Gastrocnemius medialis (tissue), 4 donors: ENCODE data around the gene HOXB6. TPM values are rescaled to one million over a fixed set of nuclear protein-coding genes. Genes with fewer than 3 reads are reported as not detected.

Experiments
- ATAC-seq, 2 donors: fragments of 150-250 bp; one replicate each; pipeline ENCODE4 v1.9.1; 2016
- DNase-seq, 2 donors: peaks; one replicate each; pipeline ENCODE4 v3.0.0-alpha.2; 2019
- H3K27ac ChIP-seq, 4 donors: fragments of 200-600 bp; sonication (generic); 1 replicate in 1 of 4; 2 replicates in 3 of 4; pipeline ENCODE4 v1.5.1; 2016 to 2018; ENCODE audit warnings: mild to moderate bottlenecking in 2 of 4, moderate library complexity in 1 of 4
- H3K27me3 ChIP-seq, 3 donors: fragments of 200-600 bp; sonication (generic) in 2 of 3; 1 replicate in 1 of 3; 2 replicates in 2 of 3; pipeline versions ENCODE4 v1.5.1 to v1.6.0; 2016 to 2019; ENCODE audit warnings: mild to moderate bottlenecking in 1 of 3, moderate library complexity in 1 of 3
- H3K36me3 ChIP-seq, 2 donors: fragments of 200-600 bp; sonication (generic) in 1 of 2; one replicate each; pipeline ENCODE4 v1.5.1; 2017 to 2018
- H3K4me1 ChIP-seq, 2 donors: fragments of 200-600 bp; sonication (generic) in 1 of 2; one replicate each; pipeline ENCODE4 v1.5.1; 2016 to 2017; ENCODE audit warnings: mild to moderate bottlenecking in 2 of 2
- H3K4me3 ChIP-seq, 4 donors: fragments of 200-600 bp; sonication (generic) in 3 of 4; 1 replicate in 1 of 4; 2 replicates in 3 of 4; pipeline ENCODE4 v1.5.1; 2016 to 2019; ENCODE audit warnings: mild to moderate bottlenecking in 2 of 4
- H3K9me3 ChIP-seq, 3 donors: fragments of 200-600 bp; sonication (generic) in 2 of 3; 1 replicate in 1 of 3; 2 replicates in 2 of 3; pipeline ENCODE4 v1.5.1; 2016 to 2019
- CTCF ChIP-seq, 5 experiments: fragments of 450-650 bp in 3 of 5; fragments of 200-600 bp in 2 of 5; sonication (generic) in 2 of 5; IDR thresholded peaks in 4 of 5; conservative IDR thresholded peaks in 1 of 5; 1 replicate in 4 of 5; 2 replicates in 1 of 5; pipeline ENCODE4 v1.5.1; 2016 to 2019; ENCODE audit warnings: antibody characterized with exemption in 5 of 5, mild to moderate bottlenecking in 3 of 5, moderate library complexity in 3 of 5
- POLR2A ChIP-seq, 2 donors: fragments of 450-650 bp; IDR thresholded peaks; one replicate each; pipeline ENCODE4 v1.6.1; 2017; ENCODE audit warnings: antibody characterized with exemption in 2 of 2, mild to moderate bottlenecking in 2 of 2, moderate library complexity in 2 of 2
- in situ Hi-C, 4 donors: fragments of 200-750 bp; cut with MboI; loops; one replicate each; pipeline versions ENCODE4 v1.15.0 to v1.8.0; 2017; ENCODE audit warnings: low sequenced_read_pairs in 4 of 4
- intact Hi-C: fragments of 100-400 bp; cut with DNase I; formaldehyde crosslinking; loops from one replicate; pipeline ENCODE4 v1.15.1; 2023; ENCODE audit warnings: low total_unique reads
- total RNA-seq, 4 donors: library from RNA; depleted of rRNA; stranded (reverse); fragments of >200 nt; gene quantifications; one replicate each; pipeline versions ENCODE4 v1.1.0 to v1.2.3, GENCODE V29; 2016

The HOXB6 gene
- total RNA-seq, 4 donors from 2014 or later: 0.55 to 3.0 (median 1.3) TPM

DNA sequence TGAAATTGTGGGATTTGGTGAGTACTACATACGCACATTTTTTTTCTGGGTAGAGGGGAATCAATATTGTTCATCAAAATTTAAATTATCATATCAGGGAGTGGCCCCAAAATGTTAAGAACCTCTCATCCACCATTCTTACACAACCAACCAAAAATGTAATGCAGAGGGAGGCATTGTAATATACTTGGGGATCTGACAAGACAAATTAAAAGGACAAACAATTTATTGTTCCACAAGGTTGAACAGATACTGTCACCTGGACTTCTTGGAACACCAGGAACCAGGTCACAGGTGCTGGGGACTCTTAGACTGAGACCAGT, 36.0 kb upstream of the HOXB6 start:
- Histone ChIP-seq H3K27me3 (peaks cover 86 to 100% (median 99%) of the 10 kb centered on the region in 3 donors), H3K27ac (no peak overlapping the region), H3K9me3 (no peaks in the 10 kb centered on the region), H3K4me3 (no peak overlapping the region), H3K36me3 (no peaks in the 10 kb centered on the region), H3K4me1 (no peaks in the 10 kb centered on the region)
- in situ Hi-C loops: loop anchor here in 1 of 4 donors (25.0 kb wide), 1 partner anchor 96 kb away; the partner anchor contains the start of gene HOXB13
- TF ChIP-seq POLR2A (IDR thresholded peaks at IDR 0.05) (no peak), CTCF (IDR thresholded peaks at IDR 0.05 in 4 of 5, conservative IDR thresholded peaks at IDR 0.05 in 1 of 5) (no peak)
- intact Hi-C loops: no loop called here
- ATAC-seq (no peak), DNase-seq (no peak)

DNA sequence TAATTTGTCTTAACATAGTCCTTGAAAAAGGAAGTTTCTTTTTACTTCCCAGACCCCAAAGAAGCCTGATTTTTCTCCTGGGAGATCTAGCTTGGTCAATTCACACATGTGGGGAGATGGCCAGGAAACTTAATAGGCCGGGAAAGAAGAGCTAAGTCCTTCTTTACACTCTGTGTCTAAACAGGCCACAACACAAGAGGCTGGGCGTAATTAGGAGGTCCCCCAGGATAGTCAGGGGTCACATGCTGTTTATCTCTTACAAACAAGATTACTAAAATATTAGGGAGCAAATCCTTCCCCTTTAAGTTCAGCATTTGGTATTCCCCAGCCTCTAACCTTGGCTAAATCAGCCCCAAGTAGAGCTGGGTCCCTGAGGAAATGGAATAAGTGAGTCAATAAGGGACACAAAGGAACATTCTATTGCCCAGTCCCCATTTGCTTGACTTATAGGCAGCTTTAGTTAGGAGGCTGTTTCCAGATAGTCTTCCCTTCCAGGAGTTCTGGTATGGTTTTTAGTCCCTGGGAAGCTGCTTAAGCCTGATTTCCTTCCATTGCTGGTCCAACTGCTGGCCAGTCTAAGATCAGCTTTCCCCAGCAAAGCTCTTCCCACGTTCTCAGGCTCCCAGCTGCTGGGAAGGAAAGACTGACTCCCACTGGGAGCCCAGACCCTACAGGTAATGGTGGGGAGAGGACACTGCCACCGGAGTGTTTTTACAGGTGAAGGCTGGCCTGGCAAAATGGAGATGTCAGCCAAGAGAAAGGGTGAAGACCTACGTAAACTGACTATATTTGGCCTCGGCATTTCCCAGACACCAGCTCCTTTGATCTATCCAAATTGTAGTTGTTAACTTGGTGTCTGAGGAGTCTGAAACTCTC, 35.4 kb upstream of the HOXB6 start:
- ATAC-seq (no peak), DNase-seq (no peak)
- Histone ChIP-seq H3K4me3 (no peak overlapping the region), H3K27me3 (peaks cover 86 to 100% (median 99%) of the 10 kb centered on the region in 3 donors), H3K4me1 (no peaks in the 10 kb centered on the region), H3K27ac (no peak overlapping the region), H3K9me3 (no peaks in the 10 kb centered on the region), H3K36me3 (no peaks in the 10 kb centered on the region)
- intact Hi-C loops (no loop called here), in situ Hi-C loops (loop anchor here in 1 of 4 donors (25.0 kb wide), 1 partner anchor 97 kb away; the partner anchor contains the start of gene HOXB13)
- TF ChIP-seq POLR2A (IDR thresholded peaks at IDR 0.05) (no peak), CTCF (IDR thresholded peaks at IDR 0.05 in 4 of 5, conservative IDR thresholded peaks at IDR 0.05 in 1 of 5) (no peak)

- intact Hi-C loops (no loop called here), in situ Hi-C loops (loop anchor here in 1 of 4 donors (25.0 kb wide), 1 partner anchor 98 kb away; the partner anchor contains the start of gene HOXB13)
- TF ChIP-seq POLR2A (IDR thresholded peaks at IDR 0.05) (no peak), CTCF (IDR thresholded peaks at IDR 0.05 in 4 of 5, conservative IDR thresholded peaks at IDR 0.05 in 1 of 5) (no peak)
- H3K4me1 ChIP-seq: no peaks in the 10 kb centered on the region
- no peak overlapping the region for H3K4me3 ChIP-seq
- H3K9me3 ChIP-seq: no peaks in the 10 kb centered on the region
- H3K27ac ChIP-seq: no peak overlapping the region
- no peaks in the 10 kb centered on the region for H3K36me3 ChIP-seq
- ATAC-seq (no peak), DNase-seq (no peak)
- peaks cover 86 to 100% (median 100%) of the 10 kb centered on the region in 3 donors for H3K27me3 ChIP-seq
Observed at GRCh38 chr17:48639136-48639535, 34.4 kb upstream of the HOXB6 start.

DNA sequence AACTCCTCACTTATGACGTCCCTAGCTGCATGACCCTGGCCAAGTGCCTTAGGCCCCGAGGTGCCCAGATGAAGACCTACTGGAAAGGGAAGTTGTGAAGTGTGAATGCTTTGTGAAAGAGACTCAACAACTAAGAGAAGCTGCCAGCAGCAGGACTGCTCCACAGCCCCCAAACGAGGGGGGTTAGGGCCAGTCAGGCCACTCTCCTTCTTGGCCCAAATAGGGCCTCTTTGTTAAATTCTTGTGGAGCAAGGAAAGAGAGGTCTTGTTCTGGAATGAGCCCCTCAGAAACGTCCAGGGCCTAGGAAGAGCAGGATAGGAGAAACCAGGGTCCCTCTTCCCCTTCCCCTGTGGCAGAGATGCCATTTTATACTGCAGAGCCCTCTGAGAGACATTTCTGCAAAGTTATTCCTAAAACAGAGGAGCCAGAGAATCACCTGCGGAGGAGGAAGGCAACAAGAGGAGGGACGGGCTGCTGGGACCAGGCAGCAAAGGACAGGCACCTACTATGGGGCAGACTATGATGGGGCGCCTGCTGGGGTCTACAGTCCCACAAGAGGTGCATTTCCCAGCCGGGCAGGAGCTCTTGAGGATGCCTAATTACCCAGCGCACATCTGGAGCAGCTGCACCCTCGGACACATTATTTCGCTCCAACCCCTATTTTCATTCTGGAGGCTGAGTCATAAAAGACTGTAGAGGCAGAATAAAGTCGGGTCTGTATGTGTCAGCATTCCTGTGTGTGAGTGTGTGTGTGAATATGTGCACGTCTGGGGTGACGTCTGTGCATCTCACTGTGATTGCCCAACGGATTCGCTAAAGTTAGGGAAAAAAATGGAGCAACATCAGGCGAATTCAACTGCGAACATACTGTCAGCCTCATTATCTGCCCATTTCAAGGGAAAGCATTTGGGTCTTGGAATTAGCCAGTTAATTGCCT, 32.8 kb upstream of the HOXB6 start:
- intact Hi-C loops: no loop called here
- TF ChIP-seq CTCF (IDR thresholded peaks at IDR 0.05 in 4 of 5, conservative IDR thresholded peaks at IDR 0.05 in 1 of 5) (no peak), POLR2A (IDR thresholded peaks at IDR 0.05) (no peak)

More for the DNA sequence above, 32.8 kb upstream of the HOXB6 start:
- Histone ChIP-seq H3K27ac (no peak overlapping the region), H3K4me1 (no peaks in the 10 kb centered on the region), H3K36me3 (no peaks in the 10 kb centered on the region), H3K9me3 (no peaks in the 10 kb centered on the region), H3K27me3 (peaks cover 91 to 100% (median 100%) of the 10 kb centered on the region in 3 donors), H3K4me3 (no peak overlapping the region)
- in situ Hi-C loops: loop anchor here in 1 of 4 donors (25.0 kb wide), 1 partner anchor 100 kb away; the partner anchor contains the start of gene HOXB13
- no peak for DNase-seq
- ATAC-seq: no peak
